ENCODE measurements around the gene AGAP4.
"Not testable (repeated sequence)": the region's sequence is repeated elsewhere in the genome, so short reads cannot be mapped to it uniquely, and the experiment has no call there.

Gene AGAP4

DNA sequence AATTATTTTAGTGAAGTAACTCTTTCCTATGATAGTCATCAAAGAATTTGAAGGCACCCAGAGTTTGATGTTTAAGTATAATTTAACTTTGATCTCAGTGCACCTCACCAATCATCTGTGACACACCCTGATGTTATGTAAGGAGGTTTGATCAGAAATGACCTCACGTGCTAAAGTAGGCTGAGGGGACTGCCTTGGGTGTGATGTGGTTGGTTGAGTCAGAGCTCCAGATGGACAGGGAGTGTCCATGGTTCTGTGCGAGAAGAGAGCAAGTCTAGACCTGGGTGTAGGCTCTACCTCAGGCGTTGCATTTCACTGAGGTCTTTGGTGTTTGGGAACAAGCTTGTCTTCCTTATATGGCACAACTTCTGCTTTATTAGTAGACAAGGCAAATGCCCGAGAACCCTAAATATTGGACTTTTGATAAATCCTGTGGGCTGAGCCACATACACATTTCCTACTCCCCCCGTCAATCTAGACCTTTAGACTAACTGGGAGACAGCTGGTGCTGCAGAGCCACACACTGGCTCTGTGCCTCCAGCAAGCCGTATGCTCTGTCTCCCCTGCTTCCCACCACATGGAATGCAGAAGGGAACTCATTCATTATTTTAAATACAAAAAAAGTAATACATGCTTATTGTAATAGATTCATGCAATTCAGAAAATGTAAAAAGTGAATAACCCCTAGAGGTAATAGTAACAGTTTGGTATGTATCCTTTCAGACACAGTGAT, 56.4 kb downstream of the AGAP4 start:
- DNase-seq (ENCODE audit: low spot score) = not testable (repeated sequence)

DNA sequence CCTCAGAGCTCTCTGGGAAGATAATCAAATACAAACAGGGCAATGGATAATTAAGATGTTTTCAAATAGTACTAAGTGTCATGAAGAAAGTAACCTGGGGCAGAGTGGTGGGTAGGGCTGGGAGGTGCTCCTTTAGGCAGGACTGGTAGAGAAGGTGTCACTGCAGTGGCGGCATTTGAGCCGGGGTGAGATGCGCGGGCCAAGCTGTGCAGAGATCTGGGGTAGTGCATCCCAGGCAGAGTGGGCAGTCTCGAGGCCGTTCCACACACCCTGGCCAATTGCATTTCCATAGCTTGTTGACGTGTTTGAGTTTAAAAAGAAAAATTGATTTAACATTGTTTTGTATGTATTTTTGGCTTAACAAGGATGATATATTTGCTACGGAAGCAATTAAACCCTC, 57.3 kb downstream of the AGAP4 start:
- not testable (repeated sequence) for DNase-seq (ENCODE audit: low spot score)

DNA sequence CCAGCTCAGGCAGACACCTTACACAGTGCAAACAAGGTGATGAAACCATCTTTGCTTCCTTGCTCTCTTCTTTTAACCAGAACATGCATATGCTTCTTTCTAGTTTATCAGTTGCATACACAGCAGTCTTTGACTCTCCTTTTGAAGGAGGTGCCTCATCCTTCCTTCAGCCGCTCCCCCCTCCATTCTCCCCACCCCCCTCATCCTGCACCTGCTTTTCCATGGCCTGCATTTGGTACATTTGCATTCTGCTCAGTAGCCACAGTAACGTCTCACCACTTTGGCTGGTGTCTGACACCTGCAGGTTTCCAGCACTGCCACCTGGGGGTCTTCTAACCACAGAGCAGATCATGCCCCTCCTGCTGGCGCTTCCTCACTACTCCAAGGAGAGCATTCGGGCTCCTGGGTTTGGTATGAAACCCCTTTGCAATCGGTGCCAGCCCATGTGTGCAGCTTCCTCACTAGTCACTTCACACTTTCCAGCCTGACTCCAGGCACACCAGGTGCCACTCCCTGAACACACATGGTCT, 60.0 kb downstream of the AGAP4 start:
- not testable (repeated sequence) for DNase-seq (ENCODE audit: low spot score)

DNA sequence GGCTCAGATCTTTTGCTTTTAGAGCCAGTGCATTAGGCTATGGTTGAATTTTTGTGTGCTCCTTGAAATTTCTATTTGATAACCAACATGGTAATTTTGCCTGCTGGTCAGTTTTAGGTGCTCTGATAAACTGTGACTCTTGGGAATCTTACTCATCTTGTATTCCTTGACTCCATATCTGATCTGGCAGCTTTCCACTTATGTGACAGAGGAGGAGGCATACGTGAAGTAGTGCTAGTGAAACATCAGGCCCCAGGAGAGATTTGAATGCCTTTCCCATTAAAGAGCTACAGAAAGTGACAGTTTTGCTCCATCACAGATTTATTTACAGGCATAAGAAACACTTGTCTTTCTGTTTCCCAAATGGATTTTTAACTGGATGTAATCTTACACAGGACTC, 61.1 kb downstream of the AGAP4 start:
- DNase-seq (ENCODE audit: low spot score) = not testable (repeated sequence)
